ENCODE measurements around the gene FXYD3.

The FXYD3 gene

GRCh38 chr19:35162471-35163326 lies 47.1 kb downstream of the FXYD3 start:
- no peak for DNase-seq (ENCODE audit: low spot score)

- DNase-seq (ENCODE audit: low spot score): no peak
Observed at GRCh38 chr19:35164418-35164817, 48.8 kb downstream of the FXYD3 start.

GRCh38 chr19:35165200-35166058 lies 49.8 kb downstream of the FXYD3 start:
- DNase-seq (ENCODE audit: low spot score): no peak

DNA sequence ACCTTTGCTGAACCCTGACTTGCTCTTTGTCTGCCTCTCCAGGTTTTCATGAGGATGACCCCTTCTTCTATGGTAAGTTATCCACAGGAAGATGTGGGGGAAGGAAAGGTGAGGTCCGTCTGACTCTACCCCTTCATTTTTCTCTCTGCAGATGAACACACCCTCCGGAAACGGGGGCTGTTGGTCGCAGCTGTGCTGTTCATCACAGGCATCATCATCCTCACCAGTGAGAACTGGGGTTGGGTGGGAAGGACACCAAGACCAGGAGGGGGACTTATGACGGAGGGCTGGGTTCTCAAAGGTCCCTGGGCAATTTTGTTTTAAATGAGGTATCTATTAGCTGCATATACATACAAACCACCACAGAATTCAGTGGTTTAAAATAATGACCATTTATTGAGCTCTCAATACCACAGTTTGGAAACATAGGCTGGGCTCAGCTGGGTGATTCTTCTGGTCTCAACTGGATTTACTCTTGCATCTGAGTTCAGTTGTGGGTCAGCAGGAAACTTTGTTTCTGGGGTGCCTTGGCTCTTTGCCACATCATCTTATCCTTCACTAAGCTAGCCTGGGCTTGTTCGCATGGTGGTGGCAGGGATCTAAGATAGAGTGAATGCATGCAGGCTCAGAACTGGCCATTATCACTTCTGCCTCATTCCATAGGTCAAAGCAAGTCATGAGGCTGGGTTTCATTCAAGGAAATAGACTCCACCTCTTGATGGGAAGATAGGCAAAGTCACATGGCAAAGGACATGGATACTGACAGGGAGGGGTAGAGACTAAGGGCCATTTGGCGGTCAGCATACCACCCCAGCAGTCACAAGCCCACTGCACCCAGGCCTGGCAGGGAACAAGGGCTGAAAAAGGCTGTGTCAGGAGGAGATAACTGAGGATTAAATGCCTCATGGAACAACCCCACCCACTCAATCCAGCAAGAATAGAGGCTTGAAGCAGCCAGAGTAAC lies 50.8 kb downstream of the FXYD3 start:
- DNase-seq (ENCODE audit: low spot score): no peak

DNA sequence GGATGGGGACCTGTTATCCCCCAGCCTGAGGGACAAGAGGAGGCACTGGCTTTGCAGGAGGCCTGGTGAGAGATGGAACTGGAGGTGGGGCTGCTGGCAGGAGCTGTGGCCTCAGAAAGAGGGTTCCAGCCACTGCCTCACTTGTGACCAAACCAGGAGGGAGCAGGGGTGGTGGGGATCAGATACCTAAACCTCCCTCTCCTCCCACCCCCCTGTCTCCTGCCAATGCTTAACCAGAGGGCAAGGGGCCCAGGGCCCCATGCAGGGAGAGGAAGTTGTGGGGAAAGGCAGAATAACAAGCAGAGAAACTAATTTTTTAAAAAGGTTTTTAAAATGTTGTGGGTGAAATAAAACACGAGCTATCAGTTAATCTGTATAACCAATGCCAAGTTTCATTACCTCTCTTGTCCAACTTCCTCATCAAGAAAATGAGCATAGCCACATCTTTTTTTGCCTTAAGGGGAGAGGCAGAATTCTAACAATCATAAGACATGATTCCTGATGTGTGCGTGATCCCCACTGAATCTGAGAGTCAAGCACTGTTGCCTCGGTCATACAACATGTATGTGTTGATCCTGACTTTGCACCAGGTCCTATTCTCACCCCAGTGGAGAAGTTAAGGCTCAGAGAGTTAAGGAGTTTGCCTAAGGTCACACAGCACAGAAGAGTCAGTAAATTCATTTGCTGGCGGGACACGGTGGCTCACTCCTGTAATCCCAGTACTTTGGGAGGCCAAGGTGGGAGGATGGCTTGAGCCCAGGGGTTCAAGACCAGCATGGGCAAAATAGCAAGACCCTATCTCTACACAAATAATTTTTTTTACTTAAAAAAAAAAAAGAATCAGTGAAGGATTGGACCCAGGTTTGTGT lies 51.9 kb downstream of the FXYD3 start:
- no peak for DNase-seq (ENCODE audit: low spot score)

GRCh38 chr19:35168196-35168595 lies 52.6 kb downstream of the FXYD3 start:
- no peak for DNase-seq (ENCODE audit: low spot score)

DNA sequence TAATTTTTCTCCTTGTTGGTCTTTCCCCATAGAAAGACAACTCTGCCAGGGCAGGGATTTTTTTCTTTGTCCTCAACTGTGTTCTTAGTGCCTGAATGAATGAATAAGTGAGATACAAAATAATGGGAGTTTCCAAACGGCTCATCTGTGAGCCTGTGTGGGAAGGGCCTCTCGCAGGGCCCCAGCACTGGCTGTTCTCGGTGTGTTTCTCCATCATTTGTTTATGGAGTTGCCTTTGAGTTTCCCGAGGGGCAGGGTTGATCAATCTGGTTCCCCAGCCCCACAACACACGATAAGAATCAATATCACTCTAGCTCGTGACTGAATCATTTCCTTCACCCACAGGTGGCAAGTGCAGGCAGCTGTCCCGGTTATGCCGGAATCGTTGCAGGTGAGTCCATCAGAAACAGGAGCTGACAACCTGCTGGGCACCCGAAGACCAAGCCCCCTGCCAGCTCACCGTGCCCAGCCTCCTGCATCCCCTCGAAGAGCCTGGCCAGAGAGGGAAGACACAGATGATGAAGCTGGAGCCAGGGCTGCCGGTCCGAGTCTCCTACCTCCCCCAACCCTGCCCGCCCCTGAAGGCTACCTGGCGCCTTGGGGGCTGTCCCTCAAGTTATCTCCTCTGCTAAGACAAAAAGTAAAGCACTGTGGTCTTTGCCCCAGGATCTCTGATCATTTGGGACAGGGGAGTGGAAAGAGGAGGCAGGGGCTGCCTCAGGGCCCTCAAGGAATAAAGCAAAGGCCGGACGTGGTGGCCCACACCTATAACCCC lies 53.8 kb downstream of the FXYD3 start:
- DNase-seq (ENCODE audit: low spot score): no peak

DNA sequence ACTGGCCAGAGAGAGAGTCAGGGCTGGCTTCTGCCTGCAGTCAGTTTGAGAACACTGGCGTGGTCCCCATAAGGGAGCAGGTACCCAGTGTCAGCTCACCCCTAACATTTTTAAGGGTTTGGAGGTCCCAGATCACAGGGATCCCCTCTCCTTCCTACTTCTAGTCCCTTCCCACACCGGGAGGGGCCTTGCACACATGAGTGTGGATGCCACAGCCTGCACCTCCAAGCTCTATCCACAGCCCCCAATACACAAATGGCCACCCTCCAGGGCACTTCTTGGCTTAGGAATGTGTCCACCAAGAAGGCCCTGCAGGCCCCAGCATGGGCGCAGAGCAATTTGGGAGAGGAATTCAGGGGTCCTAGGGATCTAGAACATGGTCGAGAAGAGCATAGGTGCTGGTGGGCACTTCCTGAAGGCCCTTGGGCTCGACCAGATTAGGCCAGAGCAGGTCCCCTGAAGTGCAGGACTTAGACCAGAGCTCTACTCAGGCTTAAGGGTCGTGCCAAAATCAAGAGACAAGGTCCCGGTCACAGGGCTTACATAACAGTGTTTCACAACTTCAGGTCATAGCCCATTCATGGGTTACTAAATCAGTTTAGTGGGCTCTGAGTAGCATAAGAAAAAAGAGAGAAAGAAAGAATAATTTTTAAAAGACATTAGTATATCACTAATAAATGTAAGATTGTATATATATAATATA lies 54.9 kb downstream of the FXYD3 start:
- no peak for DNase-seq (ENCODE audit: low spot score)

DNA sequence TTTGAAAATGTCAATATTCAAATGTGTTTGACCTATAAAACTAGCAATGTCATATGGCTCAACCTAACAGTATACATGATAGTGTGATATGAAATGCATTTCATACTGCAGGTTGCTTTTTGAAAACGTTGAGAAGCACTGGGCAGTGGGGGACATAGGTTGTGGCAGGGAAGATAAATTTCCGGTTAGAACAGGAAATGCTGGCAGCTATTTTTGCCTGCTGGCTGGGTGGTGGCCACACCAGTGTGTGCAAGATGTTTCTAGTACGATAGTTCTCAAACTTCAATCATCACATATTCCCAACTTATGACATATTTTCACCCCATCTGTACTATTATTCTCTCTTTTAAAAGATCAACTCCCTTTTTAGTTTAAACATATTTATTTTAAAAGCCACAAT lies 56.1 kb downstream of the FXYD3 start:
- no peak for DNase-seq (ENCODE audit: low spot score)
